NB4 (cell line): ENCODE results near the gene CBLB.

Source experiments
- CTCF ChIP-seq: IDR thresholded peaks from one replicate; pipeline ENCODE4 v1.5.1; 2012; ENCODE audit warnings: low read depth, low read length
- MAX ChIP-seq: IDR thresholded peaks from 2 replicates; pipeline ENCODE4 v1.6.1; 2011; ENCODE audit warnings: low read depth, low read length
- MYC ChIP-seq: IDR thresholded peaks from 2 replicates; pipeline ENCODE4 v1.6.1; 2011; ENCODE audit warnings: low read depth, low read length
- POLR2A ChIP-seq: IDR thresholded peaks from 2 replicates; pipeline ENCODE4 v1.6.1; 2011; ENCODE audit warnings: mild to moderate bottlenecking; ENCODE audit not compliant: insufficient read length; ENCODE audit errors: extremely low read depth

- no peak for TF ChIP-seq CTCF
- no peak for TF ChIP-seq POLR2A
- no peak for TF ChIP-seq MAX
- TF ChIP-seq MYC: no peak
These were observed 17.6 kb downstream of the CBLB start for GRCh38 chr3:105851176-105851575.
